Activated CD8-positive, alpha-beta T cell treated with anti-CD3 and anti-CD28 coated beads, Interleukin-2, amount 10 ng/mL, durations not matched to agents 7 days and 5 days (primary cell): Measurements from ENCODE around the gene AHSP. TPM values are rescaled to one million over a fixed set of nuclear protein-coding genes. Genes with fewer than 3 reads are reported as not detected.
"Not testable (repeated sequence)": the region's sequence is repeated elsewhere in the genome, so short reads cannot be mapped to it uniquely, and the experiment has no call there.

Source experiments
- ATAC-seq: fragments of 150-1000 bp; cut with Tn5 transposase; one replicate; pipeline ENCODE4 v1.10.0; 2021; ENCODE audit warnings: moderate library complexity
- CTCF ChIA-PET: fragments of 350-600 bp; sonication (Branson Sonifier 250); formaldehyde crosslinking; loops from one replicate; lab custom pipeline; 2021; ENCODE audit warnings: antibody characterized with exemption; lab: Charles Lee
- POLR2A ChIA-PET: fragments of 350-600 bp; sonication (Branson Sonifier 250); formaldehyde crosslinking; loops from one replicate; lab custom pipeline; 2021; ENCODE audit warnings: antibody characterized with exemption; lab: Charles Lee
- DNase-seq: peaks from one replicate; pipeline ENCODE4 v3.0.0-alpha.2; 2020
- H3K27ac Mint-ChIP-seq: one replicate; pipeline ENCODE4 v1.8.0; 2021; ENCODE audit warnings: mild to moderate bottlenecking, mixed read lengths
- H3K27me3 Mint-ChIP-seq: one replicate; pipeline ENCODE4 v1.8.0; 2021; ENCODE audit warnings: low read depth, mixed read lengths
- H3K36me3 Mint-ChIP-seq: one replicate; pipeline ENCODE4 v1.8.0; 2021; ENCODE audit warnings: low read depth, mixed read lengths
- H3K4me1 Mint-ChIP-seq: one replicate; pipeline ENCODE4 v1.8.0; 2021; ENCODE audit warnings: low read depth, mixed read lengths
- H3K4me3 Mint-ChIP-seq: one replicate; pipeline ENCODE4 v1.8.0; 2021; ENCODE audit warnings: mild to moderate bottlenecking, mixed read lengths
- H3K9me3 Mint-ChIP-seq: one replicate; pipeline ENCODE4 v1.8.0; 2022; ENCODE audit warnings: mixed read lengths; ENCODE audit not compliant: insufficient read depth
- total RNA-seq, 2 experiments: library from RNA; stranded (reverse); gene quantifications; one replicate each; pipeline ENCODE4 v1.2.3, GENCODE V29; 2021

Gene AHSP
- total RNA-seq, 2 experiments from 2014 or later, result not detected

DNA sequence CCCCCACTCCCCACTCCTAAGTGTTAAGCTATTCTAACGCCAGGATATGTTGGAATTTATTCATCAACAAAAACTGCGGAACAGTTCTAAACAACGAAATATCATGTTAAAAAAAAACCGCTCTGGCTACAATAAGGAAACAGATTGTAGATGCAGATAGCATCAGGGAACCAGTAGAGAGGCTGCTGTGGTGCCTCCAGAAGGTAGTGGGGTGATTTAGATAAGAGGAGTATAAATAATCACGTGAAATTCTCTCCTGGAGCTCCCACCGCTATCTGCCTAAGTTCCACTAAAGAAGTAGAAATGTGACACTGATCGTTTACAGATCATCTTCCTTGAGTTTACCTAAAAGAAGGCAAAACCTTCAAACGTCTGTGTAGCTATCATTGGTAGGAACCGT lies 8.0 kb downstream of the AHSP start:
- CTCF ChIA-PET, result no interaction called here
- no peaks in the 10 kb centered on the region for H3K9me3 Mint-ChIP-seq
- H3K36me3 Mint-ChIP-seq, result no peaks in the 10 kb centered on the region
- peaks cover 21% of the 10 kb centered on the region for H3K27me3 Mint-ChIP-seq
- ATAC-seq, result no peak
- DNase-seq, result no peak
- POLR2A ChIA-PET, result interaction anchor here (0.6 kb wide), 1 partner anchor 177 kb away, joined by 3 read pairs; a partner anchor contains a TSS
- H3K4me3 Mint-ChIP-seq, result no peak overlapping the region
- H3K27ac Mint-ChIP-seq, result no peak overlapping the region
- no peaks in the 10 kb centered on the region for H3K4me1 Mint-ChIP-seq

DNA sequence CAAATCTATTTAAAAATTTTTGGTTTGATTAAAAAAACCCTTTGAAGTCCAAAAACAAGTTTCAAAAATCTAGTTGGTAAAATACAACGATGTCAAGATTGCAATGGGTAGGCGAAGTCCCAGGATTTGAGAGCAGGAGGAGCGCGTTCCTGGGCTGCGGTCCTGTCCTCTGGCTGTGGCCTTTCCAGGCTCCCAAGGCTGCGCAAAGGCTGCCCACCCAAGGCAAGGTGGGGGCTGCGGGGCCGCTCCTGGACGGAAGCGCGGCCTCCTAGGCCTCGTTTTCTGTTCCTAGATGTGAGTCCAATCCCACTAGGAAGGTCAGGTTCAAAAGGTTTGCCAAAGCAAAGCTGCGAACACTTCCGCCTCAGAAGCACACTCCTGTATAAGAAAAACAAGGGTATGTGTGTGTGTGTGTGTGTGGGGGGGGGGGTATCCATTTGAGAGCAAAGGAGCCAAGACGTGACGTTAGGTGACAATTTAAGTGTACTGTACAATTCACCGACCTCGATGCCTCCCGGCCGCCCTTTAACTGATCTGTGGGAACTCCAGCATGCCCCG lies 9.2 kb downstream of the AHSP start:
- Mint-ChIP-seq H3K4me1 (no peaks in the 10 kb centered on the region), H3K9me3 (no peaks in the 10 kb centered on the region), H3K36me3 (no peaks in the 10 kb centered on the region), H3K27me3 (peaks cover 21% of the 10 kb centered on the region), H3K27ac (no peak overlapping the region), H3K4me3 (no peak overlapping the region)
- POLR2A ChIA-PET, result no interaction called here
- CTCF ChIA-PET, result no interaction called here
- DNase-seq (no peak), ATAC-seq (no peak)

DNA sequence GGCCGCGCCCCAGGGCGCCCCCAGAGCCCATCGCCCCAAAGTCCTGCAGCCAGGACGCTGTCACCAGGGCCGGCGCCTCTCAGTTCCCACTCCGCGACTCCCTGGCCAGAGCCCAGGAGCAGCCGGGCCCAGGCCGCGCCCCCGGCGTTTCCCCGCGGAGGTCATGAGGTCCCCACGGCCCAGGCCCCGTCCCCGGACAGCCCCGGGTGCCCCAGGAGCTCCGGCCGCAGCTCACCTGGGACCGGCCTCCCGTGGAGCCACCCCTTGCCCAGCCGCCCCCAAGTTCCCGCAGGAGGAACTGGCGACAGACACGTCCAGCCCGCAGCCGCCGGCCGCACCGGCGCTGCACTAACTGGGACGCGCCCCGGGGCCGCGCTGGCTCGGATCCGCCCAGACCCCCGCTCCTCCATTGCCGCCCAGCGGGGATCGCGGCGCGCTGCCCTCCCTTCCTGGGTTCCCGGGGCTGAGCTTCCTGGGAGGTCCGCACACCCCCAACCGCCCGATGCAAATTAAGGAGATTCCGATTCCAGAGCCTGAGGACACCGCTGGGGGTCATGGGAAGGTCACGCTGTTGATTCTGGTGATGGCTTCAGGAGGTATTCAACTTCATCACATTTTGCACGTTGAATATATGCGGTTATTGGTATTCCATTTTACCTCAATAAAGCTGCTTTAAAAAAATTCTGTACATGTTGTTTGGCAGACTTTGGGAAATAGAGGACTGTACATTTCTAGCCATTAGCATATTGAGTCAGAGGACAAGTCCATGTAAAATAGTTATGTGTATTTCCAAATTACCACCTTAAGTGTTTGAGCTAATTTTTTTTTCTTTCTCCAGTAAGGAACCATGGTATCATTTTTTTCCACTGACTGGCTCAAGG lies 9.9 kb downstream of the AHSP start:
- ChIA-PET POLR2A (no interaction called here), CTCF (no interaction called here)
- Mint-ChIP-seq H3K27ac (no peak overlapping the region), H3K4me1 (no peaks in the 10 kb centered on the region), H3K9me3 (no peaks in the 10 kb centered on the region), H3K27me3 (peaks cover 21% of the 10 kb centered on the region), H3K36me3 (no peaks in the 10 kb centered on the region), H3K4me3 (no peak overlapping the region)
- no peak for ATAC-seq
- no peak for DNase-seq

DNA sequence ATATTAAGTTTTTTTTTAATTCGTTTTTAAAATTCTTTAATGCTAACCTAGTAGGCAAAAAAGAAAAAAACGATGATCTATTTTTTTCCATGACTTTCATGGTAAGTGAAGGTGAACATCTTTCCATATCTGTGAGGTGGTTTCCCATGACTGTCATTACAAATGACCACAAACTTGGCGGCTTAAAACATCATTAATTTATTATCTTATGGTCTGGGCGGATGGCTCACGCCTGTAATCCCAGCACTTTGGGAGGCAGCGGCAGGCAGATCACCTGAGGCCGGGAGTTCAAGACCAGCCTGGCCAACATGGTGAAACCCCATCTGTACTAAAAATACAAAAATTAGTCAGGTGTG lies 10.5 kb downstream of the AHSP start:
- CTCF ChIA-PET, H3K27ac Mint-ChIP-seq, ATAC-seq, H3K9me3 Mint-ChIP-seq, POLR2A ChIA-PET, DNase-seq, H3K4me1 Mint-ChIP-seq, H3K36me3 Mint-ChIP-seq, H3K4me3 Mint-ChIP-seq: not testable (repeated sequence)
- peaks cover 21% of the 10 kb centered on the region for H3K27me3 Mint-ChIP-seq

DNA sequence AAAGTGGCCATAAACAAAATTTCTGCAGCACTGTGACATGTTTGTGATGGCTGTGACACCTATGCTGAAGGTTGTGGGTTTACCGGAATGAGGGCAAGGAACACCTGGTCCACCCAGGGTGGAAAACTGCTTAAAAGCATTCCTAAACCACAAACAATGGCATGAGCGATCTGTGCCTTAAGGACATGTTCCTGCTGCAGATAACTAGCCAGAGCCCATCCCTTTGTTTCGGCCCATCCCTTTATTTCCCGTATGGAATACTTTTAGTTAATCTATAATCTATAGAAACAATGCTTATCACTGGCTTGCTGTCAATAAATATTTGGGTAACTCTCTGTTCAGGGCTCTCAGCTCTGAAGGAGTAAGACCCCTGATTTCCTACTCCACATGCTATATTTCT lies 12.1 kb downstream of the AHSP start:
- H3K4me1 Mint-ChIP-seq, CTCF ChIA-PET, H3K4me3 Mint-ChIP-seq, H3K9me3 Mint-ChIP-seq, DNase-seq, H3K27ac Mint-ChIP-seq, POLR2A ChIA-PET, H3K36me3 Mint-ChIP-seq, ATAC-seq: not testable (repeated sequence)
- H3K27me3 Mint-ChIP-seq, result peaks cover 20% of the 10 kb centered on the region

DNA sequence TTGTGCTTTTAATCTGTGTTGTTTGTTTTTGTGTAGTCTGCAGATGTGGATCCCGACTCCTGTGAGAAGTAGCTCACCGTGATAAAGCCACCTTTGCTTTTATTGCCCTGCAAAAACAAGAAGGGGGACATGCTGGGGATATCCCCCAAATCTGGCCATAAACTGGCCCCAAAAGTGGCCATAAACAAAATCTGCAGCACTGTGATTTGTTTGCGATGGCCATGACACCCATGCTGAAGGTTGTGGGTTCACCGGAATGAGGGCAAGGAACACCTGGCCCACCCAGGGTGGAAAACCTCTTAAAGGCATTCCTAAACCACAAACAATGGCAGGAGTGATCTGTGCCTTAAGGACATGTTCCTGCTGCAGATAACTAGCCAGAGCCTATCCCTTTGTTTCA lies 15.1 kb downstream of the AHSP start:
- POLR2A ChIA-PET, result no interaction called here
- no peak for ATAC-seq
- Mint-ChIP-seq H3K9me3 (no peaks in the 10 kb centered on the region), H3K27ac (no peak overlapping the region), H3K4me1 (no peaks in the 10 kb centered on the region), H3K4me3 (no peak overlapping the region), H3K27me3 (peaks cover 7% of the 10 kb centered on the region), H3K36me3 (no peaks in the 10 kb centered on the region)
- DNase-seq, result no peak
- CTCF ChIA-PET, result no interaction called here

DNA sequence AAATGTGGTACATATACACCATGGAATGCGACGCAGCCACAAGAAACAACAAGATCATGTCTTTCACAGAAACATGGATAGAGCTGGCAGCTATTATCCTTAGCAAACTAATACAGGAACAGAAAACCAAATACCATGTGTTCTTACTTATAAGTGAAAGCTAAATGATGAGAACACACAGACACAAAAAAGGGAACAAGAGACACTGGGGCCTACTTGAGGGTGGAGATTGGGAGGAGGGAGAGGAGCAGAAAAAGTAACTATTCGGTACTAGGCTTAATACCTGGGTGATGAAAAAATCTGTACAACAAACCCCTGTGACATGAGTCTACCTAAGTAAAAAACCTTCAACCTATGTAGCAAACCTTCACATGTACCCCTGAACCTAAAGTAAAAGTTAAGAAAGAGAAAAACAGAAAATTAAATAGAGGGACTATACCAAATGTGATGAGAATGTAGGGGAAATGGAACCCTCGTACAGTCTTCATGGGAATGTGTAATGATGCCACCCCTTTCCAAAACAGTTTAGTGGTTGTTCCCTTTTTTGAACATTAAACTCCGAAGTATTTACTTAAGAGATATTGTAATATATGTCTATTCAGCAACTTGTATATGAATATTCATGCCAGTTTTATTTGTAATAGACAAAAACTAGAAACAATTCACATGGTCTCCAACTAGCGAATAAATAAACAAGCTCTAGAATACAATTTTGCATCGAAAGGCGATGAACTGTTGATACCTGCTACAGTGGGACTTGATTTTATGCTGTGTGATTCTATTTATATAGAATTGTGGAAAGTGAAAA lies 33.9 kb downstream of the AHSP start:
- Mint-ChIP-seq H3K4me1 (no peaks in the 10 kb centered on the region), H3K9me3 (no peaks in the 10 kb centered on the region), H3K27ac (no peak overlapping the region), H3K27me3 (peaks cover 2% of the 10 kb centered on the region), H3K4me3 (no peak overlapping the region), H3K36me3 (no peaks in the 10 kb centered on the region)
- DNase-seq (no peak), ATAC-seq (no peak)
- CTCF ChIA-PET, result no interaction called here
- POLR2A ChIA-PET, result interaction anchor here (0.6 kb wide), 1 partner anchor 143 kb away, joined by 3 read pairs; no protein-coding TSS in a partner anchor

DNA sequence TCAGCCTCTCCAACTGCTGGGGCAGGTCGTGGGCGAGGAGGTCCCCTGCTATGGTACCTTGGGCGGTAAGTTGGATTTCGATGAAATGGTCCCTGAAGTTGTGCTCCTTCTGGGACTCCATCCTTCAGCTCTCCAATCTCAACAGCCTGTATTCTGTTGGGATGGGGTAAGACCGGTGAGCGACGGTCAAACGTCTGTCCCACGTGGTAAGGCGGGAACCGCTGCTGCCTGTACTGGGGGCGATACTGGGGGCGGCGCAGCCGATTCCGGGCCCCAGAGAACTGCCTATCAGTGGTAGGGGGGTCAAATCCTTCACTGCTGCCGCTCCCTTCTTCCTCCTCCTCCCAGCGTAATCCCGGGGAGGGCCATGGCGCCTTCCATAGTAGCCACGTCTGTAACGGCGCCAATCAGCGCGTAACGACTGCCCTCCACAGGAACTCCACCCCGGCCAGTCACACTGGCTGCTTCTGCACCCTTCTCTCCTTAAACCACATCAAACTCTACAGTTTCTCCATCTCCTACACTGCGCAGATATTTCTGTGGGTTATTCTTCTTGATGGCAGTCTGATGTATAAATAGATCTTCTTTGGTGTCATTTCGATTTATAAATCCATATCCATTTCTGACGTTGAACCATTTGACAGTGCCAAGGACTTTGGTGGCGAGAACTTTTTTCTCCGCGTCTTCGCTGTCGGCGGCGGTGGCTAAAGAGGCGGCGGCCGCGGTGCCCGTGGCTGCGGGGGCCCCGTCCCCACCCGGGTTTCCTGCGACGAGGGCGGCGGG lies 41.1 kb downstream of the AHSP start:
- no peak overlapping the region for H3K27ac Mint-ChIP-seq
- CTCF ChIA-PET, result no interaction called here
- DNase-seq, result no peak
- no peaks in the 10 kb centered on the region for H3K36me3 Mint-ChIP-seq
- POLR2A ChIA-PET, result no interaction called here
- peaks cover 38% of the 10 kb centered on the region for H3K27me3 Mint-ChIP-seq
- peaks cover 29% of the 10 kb centered on the region for H3K9me3 Mint-ChIP-seq
- ATAC-seq, result peak; percentile 53
- peak overlapping the region; percentile 34 for H3K4me3 Mint-ChIP-seq
- H3K4me1 Mint-ChIP-seq, result peaks cover 7% of the 10 kb centered on the region

DNA sequence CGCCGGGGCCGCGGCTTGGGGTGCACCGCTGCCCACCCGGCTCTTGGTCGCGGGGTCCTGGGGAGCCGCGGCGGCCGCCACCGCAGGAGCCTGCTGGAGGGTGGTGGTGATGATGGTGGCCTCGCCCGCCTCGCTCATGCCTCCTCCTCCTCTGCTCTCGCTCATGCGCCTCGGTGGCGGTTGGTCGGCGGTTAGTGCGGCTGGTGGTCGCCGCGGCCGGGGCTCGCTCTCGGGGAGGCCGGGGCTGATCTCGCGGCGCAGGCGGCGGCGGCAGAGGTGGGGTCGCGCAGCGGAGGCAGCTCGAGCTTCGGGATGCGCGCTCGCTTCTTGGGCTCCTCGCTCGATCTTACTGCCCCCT lies 41.6 kb downstream of the AHSP start:
- no peak overlapping the region for H3K27ac Mint-ChIP-seq
- ChIA-PET POLR2A (no interaction called here), CTCF (no interaction called here)

DNA sequence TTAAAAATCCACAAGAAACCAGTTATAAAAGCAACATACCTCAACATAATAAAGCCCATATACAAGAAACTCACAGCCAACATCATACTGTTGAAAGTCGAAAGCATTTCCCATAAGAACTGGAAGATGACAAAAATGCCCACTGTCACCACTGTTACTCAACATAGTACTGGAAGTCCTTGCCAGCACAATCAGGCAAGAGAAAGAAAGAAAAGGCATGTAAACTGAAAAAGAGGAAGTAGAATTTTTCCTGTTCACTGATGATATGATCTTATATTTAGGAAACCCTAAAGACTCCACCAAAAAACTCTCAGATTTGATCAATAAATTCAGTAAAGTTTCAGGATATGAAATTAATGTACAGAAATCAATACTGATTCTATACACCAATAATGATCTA lies 45.1 kb downstream of the AHSP start:
- H3K27me3 Mint-ChIP-seq, result peaks cover 38% of the 10 kb centered on the region

More for the DNA sequence above, 41.6 kb downstream of the AHSP start:
- peak; percentile 49 for ATAC-seq
- DNase-seq, result peak; percentile 22
- peaks cover 41% of the 10 kb centered on the region for H3K27me3 Mint-ChIP-seq
- H3K9me3 Mint-ChIP-seq, result peaks cover 29% of the 10 kb centered on the region
- no peaks in the 10 kb centered on the region for H3K36me3 Mint-ChIP-seq
- no peak overlapping the region for H3K4me3 Mint-ChIP-seq
- peaks cover 7% of the 10 kb centered on the region for H3K4me1 Mint-ChIP-seq

DNA sequence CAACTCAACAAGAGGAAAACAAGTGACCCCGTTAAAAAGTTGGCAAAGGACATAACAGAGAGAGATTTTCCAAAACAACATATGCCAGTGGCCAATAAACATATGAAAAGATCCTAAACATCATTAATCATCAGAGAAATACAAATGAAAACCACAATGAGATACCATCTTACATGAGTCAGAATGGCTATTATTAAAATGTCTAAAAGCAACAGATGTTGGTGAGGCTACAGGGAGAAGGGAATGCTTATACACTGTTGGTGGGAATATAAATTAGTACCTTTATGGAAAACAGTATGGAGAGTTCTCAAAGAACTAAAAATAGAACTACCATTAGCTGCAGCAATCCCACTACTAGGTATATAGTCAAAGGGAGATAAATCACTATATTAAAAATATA lies 46.5 kb downstream of the AHSP start:
- Mint-ChIP-seq H3K9me3 (peaks cover 35% of the 10 kb centered on the region), H3K27me3 (peaks cover 27% of the 10 kb centered on the region)
- DNase-seq, H3K4me1 Mint-ChIP-seq, ATAC-seq, POLR2A ChIA-PET, H3K4me3 Mint-ChIP-seq, CTCF ChIA-PET, H3K36me3 Mint-ChIP-seq, H3K27ac Mint-ChIP-seq: not testable (repeated sequence)

More for the DNA sequence above, 45.1 kb downstream of the AHSP start:
- H3K9me3 Mint-ChIP-seq, result peaks cover 38% of the 10 kb centered on the region
- DNase-seq, result no peak
- no peak overlapping the region for H3K4me3 Mint-ChIP-seq
- ChIA-PET POLR2A (no interaction called here), CTCF (no interaction called here)
- no peak overlapping the region for H3K27ac Mint-ChIP-seq
- no peak for ATAC-seq
- H3K36me3 Mint-ChIP-seq, result no peaks in the 10 kb centered on the region
- H3K4me1 Mint-ChIP-seq, result peaks cover 7% of the 10 kb centered on the region
